ENCODE measurements around the gene ETV1.

DNA sequence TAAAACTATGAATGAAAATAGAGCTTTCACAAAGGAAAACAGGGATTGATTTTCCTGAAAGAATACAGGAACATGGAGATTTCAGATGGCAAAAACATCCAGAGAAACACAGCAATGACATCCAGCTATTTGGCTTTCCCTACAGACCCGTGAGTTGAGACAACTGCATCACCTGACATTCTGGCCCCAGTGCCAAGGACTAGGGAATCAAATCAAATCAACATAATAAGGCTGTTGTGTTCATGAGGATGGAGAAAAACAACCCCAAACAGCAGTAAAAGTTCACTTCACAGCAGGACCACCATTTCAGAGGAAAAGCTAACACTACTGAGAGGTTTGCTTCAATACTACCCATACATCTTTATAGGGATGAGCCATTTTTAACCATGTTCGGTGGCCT lies 25.5 kb downstream of the ETV1 start:
- no peak for TF ChIP-seq POLR2A (IDR thresholded peaks at IDR 0.05)
- TF ChIP-seq, protein P1, sequence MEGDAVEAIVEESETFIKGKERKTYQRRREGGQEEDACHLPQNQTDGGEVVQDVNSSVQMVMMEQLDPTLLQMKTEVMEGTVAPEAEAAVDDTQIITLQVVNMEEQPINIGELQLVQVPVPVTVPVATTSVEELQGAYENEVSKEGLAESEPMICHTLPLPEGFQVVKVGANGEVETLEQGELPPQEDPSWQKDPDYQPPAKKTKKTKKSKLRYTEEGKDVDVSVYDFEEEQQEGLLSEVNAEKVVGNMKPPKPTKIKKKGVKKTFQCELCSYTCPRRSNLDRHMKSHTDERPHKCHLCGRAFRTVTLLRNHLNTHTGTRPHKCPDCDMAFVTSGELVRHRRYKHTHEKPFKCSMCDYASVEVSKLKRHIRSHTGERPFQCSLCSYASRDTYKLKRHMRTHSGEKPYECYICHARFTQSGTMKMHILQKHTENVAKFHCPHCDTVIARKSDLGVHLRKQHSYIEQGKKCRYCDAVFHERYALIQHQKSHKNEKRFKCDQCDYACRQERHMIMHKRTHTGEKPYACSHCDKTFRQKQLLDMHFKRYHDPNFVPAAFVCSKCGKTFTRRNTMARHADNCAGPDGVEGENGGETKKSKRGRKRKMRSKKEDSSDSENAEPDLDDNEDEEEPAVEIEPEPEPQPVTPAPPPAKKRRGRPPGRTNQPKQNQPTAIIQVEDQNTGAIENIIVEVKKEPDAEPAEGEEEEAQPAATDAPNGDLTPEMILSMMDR (IDR thresholded peaks at IDR 0.05) = no peak
- no peak for TF ChIP-seq POLR2AphosphoS5 (IDR thresholded peaks at IDR 0.05)

Data from upper lobe of left lung (tissue), 4 donors.